ENCODE measurements around the gene PHF2. TPM values are rescaled to one million over a fixed set of nuclear protein-coding genes. Genes with fewer than 3 reads are reported as not detected.

The PHF2 gene
- total RNA-seq, 1 experiment from 2014 or later = 11.6 TPM

DNA sequence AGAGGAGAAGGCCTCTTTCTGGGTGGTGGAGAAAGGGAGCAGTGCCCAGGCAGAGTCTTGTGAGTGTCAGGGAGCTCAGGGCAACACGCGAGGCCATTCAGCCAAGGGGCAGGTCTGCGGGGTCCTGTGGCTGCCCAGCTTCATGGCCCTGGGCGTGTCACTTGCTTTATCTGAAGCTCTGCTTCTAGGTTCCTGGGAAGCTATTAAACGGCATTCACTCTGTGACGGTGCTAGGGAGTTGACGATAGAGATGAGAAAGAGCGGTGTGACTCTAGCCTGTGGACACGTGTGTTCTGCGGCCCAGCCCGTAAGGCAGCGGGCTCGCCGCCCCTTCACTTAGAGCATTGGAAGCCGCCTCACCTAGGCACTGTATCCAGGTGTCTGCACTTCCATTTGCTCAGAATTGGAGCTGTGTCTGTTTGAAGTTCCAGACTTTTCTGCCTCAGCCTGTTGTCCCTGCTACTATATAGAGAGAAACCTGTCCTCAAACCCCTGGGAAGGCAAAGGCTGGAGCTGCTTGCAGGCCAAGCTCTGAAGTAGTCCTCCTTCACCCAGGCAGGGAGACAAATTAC lies 88.3 kb downstream of the PHF2 start:
- ATAC-seq (no peak), DNase-seq (ENCODE audit: low spot score) (no peak)
- H3K27ac Mint-ChIP-seq = no peak overlapping the region; the same call in 1 of the 2 replicates
- no peak for TF ChIP-seq CBFB (CRISPR knock-in tag; IDR thresholded peaks at IDR 0.05; ENCODE audit: low read depth)
- TF ChIP-seq SMAD3 (CRISPR knock-in tag; IDR thresholded peaks at IDR 0.05; ENCODE audit: borderline replicate concordance) = no peak
- TF ChIP-seq NFATC4 (CRISPR knock-in tag; IDR thresholded peaks at IDR 0.05) = no peak
- no peak for TF ChIP-seq KAT7 (CRISPR knock-in tag; IDR thresholded peaks at IDR 0.05; ENCODE audit: borderline replicate concordance)
- TF ChIP-seq, protein P1, sequence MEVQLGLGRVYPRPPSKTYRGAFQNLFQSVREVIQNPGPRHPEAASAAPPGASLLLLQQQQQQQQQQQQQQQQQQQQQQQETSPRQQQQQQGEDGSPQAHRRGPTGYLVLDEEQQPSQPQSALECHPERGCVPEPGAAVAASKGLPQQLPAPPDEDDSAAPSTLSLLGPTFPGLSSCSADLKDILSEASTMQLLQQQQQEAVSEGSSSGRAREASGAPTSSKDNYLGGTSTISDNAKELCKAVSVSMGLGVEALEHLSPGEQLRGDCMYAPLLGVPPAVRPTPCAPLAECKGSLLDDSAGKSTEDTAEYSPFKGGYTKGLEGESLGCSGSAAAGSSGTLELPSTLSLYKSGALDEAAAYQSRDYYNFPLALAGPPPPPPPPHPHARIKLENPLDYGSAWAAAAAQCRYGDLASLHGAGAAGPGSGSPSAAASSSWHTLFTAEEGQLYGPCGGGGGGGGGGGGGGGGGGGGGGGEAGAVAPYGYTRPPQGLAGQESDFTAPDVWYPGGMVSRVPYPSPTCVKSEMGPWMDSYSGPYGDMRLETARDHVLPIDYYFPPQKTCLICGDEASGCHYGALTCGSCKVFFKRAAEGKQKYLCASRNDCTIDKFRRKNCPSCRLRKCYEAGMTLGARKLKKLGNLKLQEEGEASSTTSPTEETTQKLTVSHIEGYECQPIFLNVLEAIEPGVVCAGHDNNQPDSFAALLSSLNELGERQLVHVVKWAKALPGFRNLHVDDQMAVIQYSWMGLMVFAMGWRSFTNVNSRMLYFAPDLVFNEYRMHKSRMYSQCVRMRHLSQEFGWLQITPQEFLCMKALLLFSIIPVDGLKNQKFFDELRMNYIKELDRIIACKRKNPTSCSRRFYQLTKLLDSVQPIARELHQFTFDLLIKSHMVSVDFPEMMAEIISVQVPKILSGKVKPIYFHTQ (CRISPR knock-in tag; IDR thresholded peaks at IDR 0.05) = no peak
- TF ChIP-seq, protein P2, sequence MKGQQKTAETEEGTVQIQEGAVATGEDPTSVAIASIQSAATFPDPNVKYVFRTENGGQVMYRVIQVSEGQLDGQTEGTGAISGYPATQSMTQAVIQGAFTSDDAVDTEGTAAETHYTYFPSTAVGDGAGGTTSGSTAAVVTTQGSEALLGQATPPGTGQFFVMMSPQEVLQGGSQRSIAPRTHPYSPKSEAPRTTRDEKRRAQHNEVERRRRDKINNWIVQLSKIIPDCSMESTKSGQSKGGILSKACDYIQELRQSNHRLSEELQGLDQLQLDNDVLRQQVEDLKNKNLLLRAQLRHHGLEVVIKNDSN (CRISPR knock-in tag; IDR thresholded peaks at IDR 0.05) = no peak
- TF ChIP-seq, protein P3, sequence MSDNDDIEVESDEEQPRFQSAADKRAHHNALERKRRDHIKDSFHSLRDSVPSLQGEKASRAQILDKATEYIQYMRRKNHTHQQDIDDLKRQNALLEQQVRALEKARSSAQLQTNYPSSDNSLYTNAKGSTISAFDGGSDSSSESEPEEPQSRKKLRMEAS (CRISPR knock-in tag; IDR thresholded peaks at IDR 0.05) = no peak
- TF ChIP-seq, protein P4, sequence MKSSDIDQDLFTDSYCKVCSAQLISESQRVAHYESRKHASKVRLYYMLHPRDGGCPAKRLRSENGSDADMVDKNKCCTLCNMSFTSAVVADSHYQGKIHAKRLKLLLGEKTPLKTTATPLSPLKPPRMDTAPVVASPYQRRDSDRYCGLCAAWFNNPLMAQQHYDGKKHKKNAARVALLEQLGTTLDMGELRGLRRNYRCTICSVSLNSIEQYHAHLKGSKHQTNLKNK (CRISPR knock-in tag; IDR thresholded peaks at IDR 0.05) = no peak
- TF ChIP-seq, protein P5, sequence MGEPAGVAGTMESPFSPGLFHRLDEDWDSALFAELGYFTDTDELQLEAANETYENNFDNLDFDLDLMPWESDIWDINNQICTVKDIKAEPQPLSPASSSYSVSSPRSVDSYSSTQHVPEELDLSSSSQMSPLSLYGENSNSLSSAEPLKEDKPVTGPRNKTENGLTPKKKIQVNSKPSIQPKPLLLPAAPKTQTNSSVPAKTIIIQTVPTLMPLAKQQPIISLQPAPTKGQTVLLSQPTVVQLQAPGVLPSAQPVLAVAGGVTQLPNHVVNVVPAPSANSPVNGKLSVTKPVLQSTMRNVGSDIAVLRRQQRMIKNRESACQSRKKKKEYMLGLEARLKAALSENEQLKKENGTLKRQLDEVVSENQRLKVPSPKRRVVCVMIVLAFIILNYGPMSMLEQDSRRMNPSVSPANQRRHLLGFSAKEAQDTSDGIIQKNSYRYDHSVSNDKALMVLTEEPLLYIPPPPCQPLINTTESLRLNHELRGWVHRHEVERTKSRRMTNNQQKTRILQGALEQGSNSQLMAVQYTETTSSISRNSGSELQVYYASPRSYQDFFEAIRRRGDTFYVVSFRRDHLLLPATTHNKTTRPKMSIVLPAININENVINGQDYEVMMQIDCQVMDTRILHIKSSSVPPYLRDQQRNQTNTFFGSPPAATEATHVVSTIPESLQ (CRISPR knock-in tag; IDR thresholded peaks at IDR 0.05) = no peak
- TF ChIP-seq, protein P6, sequence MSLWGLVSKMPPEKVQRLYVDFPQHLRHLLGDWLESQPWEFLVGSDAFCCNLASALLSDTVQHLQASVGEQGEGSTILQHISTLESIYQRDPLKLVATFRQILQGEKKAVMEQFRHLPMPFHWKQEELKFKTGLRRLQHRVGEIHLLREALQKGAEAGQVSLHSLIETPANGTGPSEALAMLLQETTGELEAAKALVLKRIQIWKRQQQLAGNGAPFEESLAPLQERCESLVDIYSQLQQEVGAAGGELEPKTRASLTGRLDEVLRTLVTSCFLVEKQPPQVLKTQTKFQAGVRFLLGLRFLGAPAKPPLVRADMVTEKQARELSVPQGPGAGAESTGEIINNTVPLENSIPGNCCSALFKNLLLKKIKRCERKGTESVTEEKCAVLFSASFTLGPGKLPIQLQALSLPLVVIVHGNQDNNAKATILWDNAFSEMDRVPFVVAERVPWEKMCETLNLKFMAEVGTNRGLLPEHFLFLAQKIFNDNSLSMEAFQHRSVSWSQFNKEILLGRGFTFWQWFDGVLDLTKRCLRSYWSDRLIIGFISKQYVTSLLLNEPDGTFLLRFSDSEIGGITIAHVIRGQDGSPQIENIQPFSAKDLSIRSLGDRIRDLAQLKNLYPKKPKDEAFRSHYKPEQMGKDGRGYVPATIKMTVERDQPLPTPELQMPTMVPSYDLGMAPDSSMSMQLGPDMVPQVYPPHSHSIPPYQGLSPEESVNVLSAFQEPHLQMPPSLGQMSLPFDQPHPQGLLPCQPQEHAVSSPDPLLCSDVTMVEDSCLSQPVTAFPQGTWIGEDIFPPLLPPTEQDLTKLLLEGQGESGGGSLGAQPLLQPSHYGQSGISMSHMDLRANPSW (CRISPR knock-in tag; conservative IDR thresholded peaks at IDR 0.05; ENCODE audit: low read depth) = no peak
- TF ChIP-seq FOXJ3 (CRISPR knock-in tag; IDR thresholded peaks at IDR 0.05; ENCODE audit: borderline replicate concordance) = no peak
- no peak for TF ChIP-seq ZNF232 (CRISPR knock-in tag; IDR thresholded peaks at IDR 0.05)
- TF ChIP-seq GABPB1 (CRISPR knock-in tag; IDR thresholded peaks at IDR 0.05) = no peak
- TF ChIP-seq, protein P7, sequence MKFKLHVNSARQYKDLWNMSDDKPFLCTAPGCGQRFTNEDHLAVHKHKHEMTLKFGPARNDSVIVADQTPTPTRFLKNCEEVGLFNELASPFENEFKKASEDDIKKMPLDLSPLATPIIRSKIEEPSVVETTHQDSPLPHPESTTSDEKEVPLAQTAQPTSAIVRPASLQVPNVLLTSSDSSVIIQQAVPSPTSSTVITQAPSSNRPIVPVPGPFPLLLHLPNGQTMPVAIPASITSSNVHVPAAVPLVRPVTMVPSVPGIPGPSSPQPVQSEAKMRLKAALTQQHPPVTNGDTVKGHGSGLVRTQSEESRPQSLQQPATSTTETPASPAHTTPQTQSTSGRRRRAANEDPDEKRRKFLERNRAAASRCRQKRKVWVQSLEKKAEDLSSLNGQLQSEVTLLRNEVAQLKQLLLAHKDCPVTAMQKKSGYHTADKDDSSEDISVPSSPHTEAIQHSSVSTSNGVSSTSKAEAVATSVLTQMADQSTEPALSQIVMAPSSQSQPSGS (CRISPR knock-in tag; IDR thresholded peaks at IDR 0.05; ENCODE audit: borderline replicate concordance, low read depth) = no peak
- TF ChIP-seq JUN (CRISPR knock-in tag; IDR thresholded peaks at IDR 0.05) = no peak
- no peak for TF ChIP-seq ETV6 (CRISPR knock-in tag; IDR thresholded peaks at IDR 0.05)
- TF ChIP-seq, protein P8, sequence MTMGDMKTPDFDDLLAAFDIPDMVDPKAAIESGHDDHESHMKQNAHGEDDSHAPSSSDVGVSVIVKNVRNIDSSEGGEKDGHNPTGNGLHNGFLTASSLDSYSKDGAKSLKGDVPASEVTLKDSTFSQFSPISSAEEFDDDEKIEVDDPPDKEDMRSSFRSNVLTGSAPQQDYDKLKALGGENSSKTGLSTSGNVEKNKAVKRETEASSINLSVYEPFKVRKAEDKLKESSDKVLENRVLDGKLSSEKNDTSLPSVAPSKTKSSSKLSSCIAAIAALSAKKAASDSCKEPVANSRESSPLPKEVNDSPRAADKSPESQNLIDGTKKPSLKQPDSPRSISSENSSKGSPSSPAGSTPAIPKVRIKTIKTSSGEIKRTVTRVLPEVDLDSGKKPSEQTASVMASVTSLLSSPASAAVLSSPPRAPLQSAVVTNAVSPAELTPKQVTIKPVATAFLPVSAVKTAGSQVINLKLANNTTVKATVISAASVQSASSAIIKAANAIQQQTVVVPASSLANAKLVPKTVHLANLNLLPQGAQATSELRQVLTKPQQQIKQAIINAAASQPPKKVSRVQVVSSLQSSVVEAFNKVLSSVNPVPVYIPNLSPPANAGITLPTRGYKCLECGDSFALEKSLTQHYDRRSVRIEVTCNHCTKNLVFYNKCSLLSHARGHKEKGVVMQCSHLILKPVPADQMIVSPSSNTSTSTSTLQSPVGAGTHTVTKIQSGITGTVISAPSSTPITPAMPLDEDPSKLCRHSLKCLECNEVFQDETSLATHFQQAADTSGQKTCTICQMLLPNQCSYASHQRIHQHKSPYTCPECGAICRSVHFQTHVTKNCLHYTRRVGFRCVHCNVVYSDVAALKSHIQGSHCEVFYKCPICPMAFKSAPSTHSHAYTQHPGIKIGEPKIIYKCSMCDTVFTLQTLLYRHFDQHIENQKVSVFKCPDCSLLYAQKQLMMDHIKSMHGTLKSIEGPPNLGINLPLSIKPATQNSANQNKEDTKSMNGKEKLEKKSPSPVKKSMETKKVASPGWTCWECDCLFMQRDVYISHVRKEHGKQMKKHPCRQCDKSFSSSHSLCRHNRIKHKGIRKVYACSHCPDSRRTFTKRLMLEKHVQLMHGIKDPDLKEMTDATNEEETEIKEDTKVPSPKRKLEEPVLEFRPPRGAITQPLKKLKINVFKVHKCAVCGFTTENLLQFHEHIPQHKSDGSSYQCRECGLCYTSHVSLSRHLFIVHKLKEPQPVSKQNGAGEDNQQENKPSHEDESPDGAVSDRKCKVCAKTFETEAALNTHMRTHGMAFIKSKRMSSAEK (CRISPR knock-in tag; IDR thresholded peaks at IDR 0.05; ENCODE audit: borderline replicate concordance) = no peak
- no peaks in the 10 kb centered on the region for H3K27me3 Mint-ChIP-seq (ENCODE audit: low read depth)
- no peaks in the 10 kb centered on the region for H3K4me1 Mint-ChIP-seq
- no peak overlapping the region for H3K4me3 Mint-ChIP-seq
- ChIA-PET POLR2A (no interaction called here), CTCF (no interaction called here)
- H3K9me3 Mint-ChIP-seq = no peaks in the 10 kb centered on the region
- peaks cover 4% of the 10 kb centered on the region; the same call in 1 of the 2 replicates for H3K36me3 Mint-ChIP-seq
